Natural killer cell (primary cell): Measurements from ENCODE around the gene SLC22A4. TPM values are rescaled to one million over a fixed set of nuclear protein-coding genes. Genes with fewer than 3 reads are reported as not detected.

Source experiments
- ATAC-seq, 3 donors: fragments of 150-1000 bp in 2 of 3; fragments of 200-7000 bp in 1 of 3; cut with Tn5 transposase; 1 replicate in 1 of 3; 2 replicates in 2 of 3; pipeline ENCODE4 v1.10.0; 2021; ENCODE audit warnings: mild to moderate bottlenecking in 2 of 3, moderate library complexity in 2 of 3
- DNase-seq, 2 donors: peaks; one replicate each; pipeline versions ENCODE4 v3.0.0 to v3.0.0-alpha.2; 2013 to 2021; ENCODE audit warnings: mixed read lengths in 1 of 2
- H3K27ac ChIP-seq: one replicate; pipeline ENCODE4 v1.5.1; 2013; ENCODE audit warnings: mild to moderate bottlenecking, low read length
- H3K27me3 ChIP-seq: one replicate; pipeline ENCODE4 v1.6.1; 2013; ENCODE audit warnings: low read length; ENCODE audit not compliant: control insufficient read depth, insufficient read depth
- H3K36me3 ChIP-seq: one replicate; pipeline ENCODE4 v1.6.1; 2013; ENCODE audit warnings: low read length; ENCODE audit not compliant: control insufficient read depth, insufficient read depth
- H3K4me1 ChIP-seq: one replicate; pipeline ENCODE4 v1.6.1; 2013; ENCODE audit warnings: low read length; ENCODE audit not compliant: control insufficient read depth, insufficient read depth
- H3K4me3 ChIP-seq: one replicate; pipeline ENCODE4 v1.5.1; 2013; ENCODE audit warnings: low read length
- H3K9me3 ChIP-seq: one replicate; pipeline ENCODE4 v1.6.1; 2013; ENCODE audit warnings: low read length; ENCODE audit not compliant: control insufficient read depth, insufficient read depth
- H3K27ac Mint-ChIP-seq, 2 donors: one replicate each; pipeline ENCODE4 v1.8.0; 2022; ENCODE audit warnings: mild to moderate bottlenecking in 2 of 2, mixed read lengths in 2 of 2, moderate library complexity in 1 of 2
- H3K27me3 Mint-ChIP-seq, 2 donors: one replicate each; pipeline ENCODE4 v1.8.0; 2022; ENCODE audit warnings: low read depth in 2 of 2, mixed read lengths in 2 of 2
- H3K36me3 Mint-ChIP-seq: one replicate; pipeline ENCODE4 v1.8.0; 2022; ENCODE audit warnings: mixed read lengths
- H3K4me1 Mint-ChIP-seq, 2 donors: one replicate each; pipeline ENCODE4 v1.8.0; 2022; ENCODE audit warnings: mixed read lengths in 2 of 2
- H3K4me3 Mint-ChIP-seq: one replicate; pipeline ENCODE4 v1.8.0; 2022; ENCODE audit warnings: mild to moderate bottlenecking, moderate library complexity, mixed read lengths
- H3K9me3 Mint-ChIP-seq, 2 donors: one replicate each; pipeline ENCODE4 v1.8.0; 2022; ENCODE audit warnings: mixed read lengths in 2 of 2
- CTCF ChIP-seq: fragments of 200-600 bp; IDR thresholded peaks from one replicate; pipeline ENCODE4 v1.8.0; 2022; ENCODE audit warnings: antibody characterized with exemption
- WGBS: methylation state at CpG from one replicate; pipeline ENCODE4 v1.1.7; 2013; ENCODE audit warnings: missing lambda C conversion rate; ENCODE audit not compliant: insufficient coverage; 5-methylcytosine and 5-hydroxymethylcytosine counted together
- intact Hi-C: fragments of 100-400 bp; cut with micrococcal nuclease; formaldehyde crosslinking; loops from one replicate; pipeline ENCODE4 v1.14.2; 2022
- total RNA-seq, 4 donors: library from RNA; stranded (reverse); fragments of 120-200 nt in 1 of 4; gene quantifications; one replicate each; pipeline versions ENCODE4 v1.2.3 to v1.2.4, GENCODE V29; 2013 to 2022

The SLC22A4 gene
- total RNA-seq, 3 donors from 2014 or later (not counting 1 experiment from before 2014, with no cell fraction given), result 0.14 to 2.3 (median 0.27) TPM

- no peak for DNase-seq
- Histone ChIP-seq H3K4me1 (no peaks in the 10 kb centered on the region), H3K27ac (no peak overlapping the region), H3K9me3 (no peaks in the 10 kb centered on the region), H3K36me3 (no peaks in the 10 kb centered on the region), H3K27me3 (no peaks in the 10 kb centered on the region), H3K4me3 (no peak overlapping the region)
- intact Hi-C loops, result no loop called here
- WGBS, result 87% methylated on average over 3 of the region's 5 CpGs
- Mint-ChIP-seq H3K27ac (no peak overlapping the region), H3K4me1 (no peaks in the 10 kb centered on the region), H3K4me3 (no peak overlapping the region), H3K9me3 (no peaks in the 10 kb centered on the region), H3K36me3 (no peaks in the 10 kb centered on the region), H3K27me3 (no peaks in the 10 kb centered on the region)
- no peak for ATAC-seq
- TF ChIP-seq CTCF, result no peak
Observed at GRCh38 chr5:132315529-132316067, 21.4 kb downstream of the SLC22A4 start.

- H3K9me3 ChIP-seq, result no peaks in the 10 kb centered on the region
- no peak overlapping the region for H3K4me3 Mint-ChIP-seq
- ATAC-seq, result no peak
Observed at GRCh38 chr5:132319975-132320374, 25.8 kb downstream of the SLC22A4 start.

GRCh38 chr5:132321109-132321721 is 27.0 kb downstream of the SLC22A4 start:
- H3K27me3 Mint-ChIP-seq, result no peaks in the 10 kb centered on the region
- H3K27ac ChIP-seq, result no peak overlapping the region
- 96% methylated on average over 3 of the region's 3 CpGs for WGBS
- ATAC-seq (no peak), DNase-seq (no peak)
- H3K4me1 Mint-ChIP-seq, result no peaks in the 10 kb centered on the region
- no peaks in the 10 kb centered on the region for H3K9me3 Mint-ChIP-seq
- H3K27me3 ChIP-seq, result no peaks in the 10 kb centered on the region
- intact Hi-C loops, result no loop called here
- H3K36me3 Mint-ChIP-seq, result no peaks in the 10 kb centered on the region
- no peaks in the 10 kb centered on the region for H3K9me3 ChIP-seq
- no peak overlapping the region for H3K4me3 ChIP-seq
- H3K4me3 Mint-ChIP-seq, result no peak overlapping the region
- H3K27ac Mint-ChIP-seq, result no peak overlapping the region
- no peak for TF ChIP-seq CTCF
- no peaks in the 10 kb centered on the region for H3K4me1 ChIP-seq
- H3K36me3 ChIP-seq, result no peaks in the 10 kb centered on the region

More at GRCh38 chr5:132319975-132320374, 25.8 kb downstream of the SLC22A4 start:
- Histone ChIP-seq H3K4me1 (no peaks in the 10 kb centered on the region), H3K4me3 (no peak overlapping the region), H3K27ac (no peak overlapping the region), H3K36me3 (no peaks in the 10 kb centered on the region), H3K27me3 (no peaks in the 10 kb centered on the region)
- Mint-ChIP-seq H3K36me3 (no peaks in the 10 kb centered on the region), H3K27ac (no peak overlapping the region), H3K27me3 (no peaks in the 10 kb centered on the region), H3K9me3 (no peaks in the 10 kb centered on the region), H3K4me1 (no peaks in the 10 kb centered on the region)
- WGBS, result 88% methylated on average over 1 of the region's 1 CpG
- TF ChIP-seq CTCF, result no peak
- DNase-seq, result no peak
- intact Hi-C loops, result no loop called here

- Mint-ChIP-seq H3K36me3 (no peaks in the 10 kb centered on the region), H3K9me3 (no peaks in the 10 kb centered on the region), H3K27me3 (no peaks in the 10 kb centered on the region), H3K27ac (no peak overlapping the region), H3K4me1 (no peaks in the 10 kb centered on the region), H3K4me3 (no peak overlapping the region)
- Histone ChIP-seq H3K27ac (no peak overlapping the region), H3K4me3 (no peak overlapping the region), H3K27me3 (no peaks in the 10 kb centered on the region), H3K9me3 (no peaks in the 10 kb centered on the region), H3K4me1 (no peaks in the 10 kb centered on the region), H3K36me3 (no peaks in the 10 kb centered on the region)
- ATAC-seq (no peak), DNase-seq (no peak)
- intact Hi-C loops, result no loop called here
- WGBS, result 94% methylated on average over 11 of the region's 11 CpGs
- no peak for TF ChIP-seq CTCF
Observed at GRCh38 chr5:132322266-132322665, 28.1 kb downstream of the SLC22A4 start.
